ENCODE results near the gene ZSCAN2.

The ZSCAN2 gene

DNA sequence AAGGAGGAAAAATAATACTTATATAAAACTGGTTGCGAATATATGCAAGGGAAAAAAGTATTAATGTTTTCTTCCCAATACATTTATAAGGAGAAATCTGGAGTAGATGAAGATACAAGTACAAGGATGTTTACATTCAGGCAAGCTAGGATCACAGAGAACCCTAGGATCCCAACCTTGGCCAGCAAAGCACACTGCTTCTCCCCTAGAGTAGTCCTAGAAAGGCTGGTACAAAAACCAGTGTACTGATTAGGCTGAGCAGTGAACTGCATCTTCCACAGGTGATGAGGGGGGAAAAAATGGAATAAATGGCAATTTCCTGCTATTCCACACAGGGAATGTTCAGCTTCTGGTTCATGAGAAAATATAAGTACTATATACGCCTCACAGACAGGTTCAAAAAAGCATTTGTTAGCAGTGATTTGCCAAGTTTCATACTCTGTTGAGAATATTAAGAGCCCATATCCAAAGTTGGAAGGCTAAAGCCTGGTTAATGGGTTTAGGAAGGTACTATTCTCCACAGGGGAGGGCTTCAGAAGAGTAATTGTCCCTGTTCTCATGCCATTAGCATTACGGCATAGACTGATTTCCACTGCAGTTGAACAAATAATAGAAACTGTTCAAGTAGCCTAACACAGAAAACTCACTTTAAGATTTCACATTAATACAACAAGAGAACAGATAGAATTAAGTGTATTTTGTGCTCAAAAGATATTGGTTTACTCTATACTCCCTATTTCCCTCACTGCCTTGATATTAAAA is 67.6 kb downstream of the ZSCAN2 start:
- in situ Hi-C loops (cut with MboI; ENCODE audit: low sequenced_read_pairs), result no loop called here

DNA sequence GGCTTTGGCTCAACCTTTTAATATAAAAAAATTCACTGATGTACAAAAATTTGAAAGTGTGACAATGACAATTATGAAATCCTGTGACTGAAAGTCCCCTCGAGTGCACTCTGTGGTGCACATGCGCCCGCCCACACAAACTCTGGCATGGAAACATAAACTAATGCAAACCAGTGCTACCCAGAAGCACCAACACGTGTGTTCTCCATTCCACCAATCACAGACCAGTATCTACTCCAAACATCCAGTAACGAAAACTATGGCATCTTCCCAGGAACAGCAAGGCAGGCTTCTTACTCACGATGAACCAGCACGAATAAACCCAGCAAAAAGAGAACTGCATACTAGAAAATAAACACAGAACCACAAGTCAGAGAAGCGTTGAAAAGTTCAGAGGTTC is 68.9 kb downstream of the ZSCAN2 start:
- in situ Hi-C loops (cut with MboI; ENCODE audit: low sequenced_read_pairs), result no loop called here

DNA sequence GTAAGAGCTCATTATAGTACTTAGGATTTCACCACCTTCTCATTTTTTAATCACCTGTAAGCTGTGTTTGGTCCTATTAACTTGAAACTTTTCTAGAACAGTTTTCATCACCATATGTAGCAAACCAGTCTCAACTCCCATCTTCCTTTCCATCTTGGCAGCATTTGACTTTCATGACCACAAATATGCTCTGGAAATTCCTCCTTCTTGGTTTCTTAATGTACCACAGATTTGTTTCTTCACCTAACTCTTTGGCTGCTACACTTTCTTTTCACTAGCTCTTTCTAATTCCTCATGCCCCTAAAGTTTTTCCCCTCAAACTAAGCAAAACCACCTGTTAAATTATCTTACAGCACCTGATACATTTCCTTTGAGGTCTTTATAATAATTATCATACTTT is 70.4 kb downstream of the ZSCAN2 start:
- in situ Hi-C loops (cut with MboI; ENCODE audit: low sequenced_read_pairs), result no loop called here

Data from hTERT RPE-1 (cell line).